ENCODE measurements around the gene PXMP4.

PXMP4 gene

DNA sequence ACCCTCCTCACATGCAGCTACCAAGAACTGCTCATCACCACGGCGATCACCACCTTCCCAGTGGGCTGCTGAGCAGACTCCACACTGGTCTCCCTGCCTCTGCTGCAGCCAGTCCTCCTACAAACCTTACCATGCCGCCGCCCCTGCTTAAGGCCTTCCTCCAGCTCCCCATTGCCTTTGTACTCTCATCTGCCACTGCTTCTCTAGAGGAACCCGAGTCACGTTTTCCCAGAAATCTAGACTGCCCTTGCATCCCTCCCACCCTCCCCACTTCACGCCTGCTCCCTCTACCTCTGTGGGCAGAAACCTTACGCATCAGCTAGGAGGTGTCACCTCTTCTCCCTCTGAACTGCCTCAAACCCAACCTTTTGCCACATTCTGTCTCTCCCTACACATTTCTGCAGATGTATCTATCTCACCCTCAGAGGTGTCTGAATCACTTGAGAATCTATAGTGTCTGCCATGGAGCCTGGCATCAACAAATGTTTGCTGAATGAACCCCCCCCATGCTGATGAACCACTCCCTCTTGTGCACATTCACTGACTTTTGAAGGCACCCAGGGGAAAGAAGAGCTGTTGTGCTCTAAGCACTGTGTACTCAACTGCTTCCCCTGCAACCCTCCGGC lies 38.3 kb downstream of the PXMP4 start:
- DNase-seq (ENCODE audit: low spot score): no peak

DNA sequence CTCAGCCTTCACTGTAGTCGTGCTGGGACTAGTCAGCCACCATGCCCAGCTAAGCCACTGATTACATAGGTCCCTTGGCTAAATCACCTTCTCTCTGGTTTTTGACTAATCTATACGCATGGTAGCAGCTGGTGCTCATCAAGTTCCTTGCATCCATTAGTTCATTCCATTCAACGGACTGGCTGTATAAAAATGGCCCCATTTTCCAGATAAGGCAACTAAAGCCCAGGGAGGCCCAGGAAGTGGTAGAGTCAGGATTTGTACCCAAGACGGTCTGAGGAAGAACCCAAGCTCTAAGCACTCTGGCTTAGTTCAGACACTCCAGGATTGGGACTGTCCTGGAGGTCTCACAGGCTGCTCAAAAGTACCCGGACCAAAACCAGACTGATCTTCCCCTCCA lies 38.8 kb downstream of the PXMP4 start:
- no peak for DNase-seq (ENCODE audit: low spot score)

DNA sequence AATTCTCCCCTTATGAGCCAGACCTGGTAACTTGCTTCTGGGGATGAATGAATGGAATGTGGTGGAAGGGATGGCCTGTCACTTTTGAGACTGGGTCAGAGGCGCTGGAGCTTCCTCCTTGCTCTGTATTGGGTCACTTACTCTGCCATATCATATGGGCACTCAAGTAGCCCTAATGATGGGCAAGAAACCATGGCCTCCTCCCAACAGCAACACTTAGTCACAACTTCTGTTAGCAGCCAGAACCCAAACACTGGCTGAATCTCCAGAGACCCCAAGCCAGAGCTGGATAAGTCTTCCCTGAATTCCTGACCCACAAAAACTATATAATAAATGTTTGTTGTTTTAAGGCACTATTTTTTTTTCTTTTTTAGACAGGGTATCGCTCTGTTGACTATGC lies 39.4 kb downstream of the PXMP4 start:
- no peak for DNase-seq (ENCODE audit: low spot score)

DNA sequence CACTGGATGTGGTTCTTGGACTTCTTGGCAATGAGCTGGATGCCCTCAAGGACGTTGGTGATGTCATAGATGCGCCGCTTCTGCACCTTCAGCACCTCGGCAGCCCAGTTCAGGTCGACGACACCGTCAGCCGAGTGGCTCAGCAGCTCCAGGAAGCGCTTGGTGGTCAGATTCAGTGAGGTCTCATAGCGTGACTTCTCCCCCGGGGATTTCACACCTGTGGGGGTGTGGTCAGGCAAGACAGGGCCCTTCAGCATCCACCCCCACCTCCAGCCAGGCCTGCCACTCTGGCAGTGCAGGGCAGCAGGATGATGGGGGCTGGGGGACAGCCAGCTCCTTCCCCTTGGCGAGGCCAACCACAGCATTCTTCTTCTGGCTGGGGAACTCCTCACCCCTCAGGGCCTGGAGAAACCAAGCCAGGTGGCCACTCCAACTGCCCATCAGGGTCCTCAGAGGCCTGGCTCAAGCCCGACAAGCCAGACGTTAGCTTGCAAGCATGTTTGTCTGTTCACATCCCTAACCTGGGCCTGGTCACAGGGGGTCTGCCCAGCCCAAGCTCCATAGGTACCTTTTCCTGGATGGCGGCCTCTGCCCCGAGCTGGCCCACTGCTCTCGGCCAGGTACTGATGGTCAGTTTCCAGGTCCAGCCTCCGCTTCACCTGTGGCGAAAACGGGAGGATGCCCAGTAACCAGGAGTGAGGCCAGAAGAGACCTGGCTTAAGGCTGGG lies 40.2 kb downstream of the PXMP4 start:
- DNase-seq (ENCODE audit: low spot score): no peak

DNA sequence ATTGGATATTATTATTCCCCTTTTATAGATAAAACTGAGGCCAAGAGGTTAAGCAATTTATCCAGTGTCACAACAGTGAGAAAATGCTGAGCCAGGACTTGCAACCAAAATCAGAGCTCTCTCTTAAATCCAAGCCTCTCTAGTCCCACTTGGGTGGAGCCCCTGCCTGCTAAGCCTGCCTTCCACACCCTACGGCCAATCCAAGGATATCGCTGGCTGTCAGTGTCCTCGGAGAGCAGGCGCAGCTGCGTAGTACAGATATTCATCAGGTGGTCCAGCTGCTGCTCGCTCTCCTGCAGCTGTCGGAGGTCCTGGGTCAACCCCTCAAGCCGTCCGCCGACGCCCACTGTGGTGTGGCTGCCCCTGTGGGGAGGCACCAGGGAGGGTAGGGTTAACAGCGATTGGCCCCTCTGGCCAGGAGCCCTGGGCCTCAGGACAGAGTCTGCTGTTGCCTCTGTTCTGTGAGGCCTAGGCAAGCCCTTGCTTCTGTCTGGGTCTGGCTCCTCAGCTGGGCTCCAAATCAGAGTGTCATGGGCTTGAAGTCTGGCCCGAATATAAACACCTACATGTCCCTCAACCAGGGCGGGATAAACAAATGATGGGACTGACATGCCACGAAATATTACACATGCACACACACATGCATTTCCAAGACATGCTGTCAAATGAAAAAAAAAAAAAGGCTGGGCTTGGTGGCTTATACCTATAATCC lies 42.0 kb downstream of the PXMP4 start:
- no peak for DNase-seq (ENCODE audit: low spot score)

DNA sequence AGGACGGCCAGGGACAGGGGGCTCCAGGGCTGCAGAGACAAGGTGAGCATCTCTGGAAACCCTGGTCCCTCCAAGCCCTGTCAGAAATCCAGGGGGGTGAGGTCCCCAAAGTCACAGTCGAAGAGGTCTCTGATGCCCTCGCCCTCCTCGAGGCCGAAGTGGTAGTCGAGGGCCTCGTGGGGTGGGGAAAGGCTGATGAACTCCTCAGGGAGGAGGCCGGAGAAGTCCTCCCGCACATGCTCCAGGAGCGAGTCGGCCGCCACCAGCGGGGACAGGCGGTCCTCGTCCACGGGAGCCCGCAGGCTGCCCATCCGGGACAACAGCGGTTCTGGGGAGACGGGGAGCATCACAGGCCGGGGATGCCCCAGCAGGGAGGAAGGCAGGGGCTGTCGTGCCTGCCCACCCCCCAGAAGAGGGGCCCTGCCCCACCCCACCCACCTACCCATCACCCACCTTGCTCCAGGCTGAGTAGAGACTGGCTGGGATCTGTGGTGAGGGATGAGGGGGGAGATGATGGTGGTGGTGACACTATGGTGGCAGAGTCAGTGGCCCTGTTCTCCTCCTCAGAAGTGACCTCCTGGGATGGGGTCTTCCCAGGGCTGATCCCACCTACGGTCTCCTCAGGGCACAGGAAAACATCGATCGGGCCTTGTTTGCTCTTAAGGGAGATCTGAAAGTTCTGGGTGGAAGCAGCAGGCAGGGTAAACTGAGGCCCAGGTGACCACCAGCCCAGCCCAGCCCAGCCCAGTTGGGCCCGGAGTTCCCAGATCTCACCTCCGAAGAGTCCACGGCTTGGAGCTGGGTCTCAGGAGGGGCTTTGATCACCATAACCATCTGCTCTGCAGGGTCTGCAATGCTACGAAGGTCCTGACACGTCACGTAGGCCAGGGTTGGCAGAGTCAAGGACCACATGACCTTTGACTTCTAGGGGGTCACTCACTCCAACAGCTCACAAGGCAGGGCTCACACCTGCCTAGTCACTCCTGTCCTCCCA lies 43.2 kb downstream of the PXMP4 start:
- no peak for DNase-seq (ENCODE audit: low spot score)

DNA sequence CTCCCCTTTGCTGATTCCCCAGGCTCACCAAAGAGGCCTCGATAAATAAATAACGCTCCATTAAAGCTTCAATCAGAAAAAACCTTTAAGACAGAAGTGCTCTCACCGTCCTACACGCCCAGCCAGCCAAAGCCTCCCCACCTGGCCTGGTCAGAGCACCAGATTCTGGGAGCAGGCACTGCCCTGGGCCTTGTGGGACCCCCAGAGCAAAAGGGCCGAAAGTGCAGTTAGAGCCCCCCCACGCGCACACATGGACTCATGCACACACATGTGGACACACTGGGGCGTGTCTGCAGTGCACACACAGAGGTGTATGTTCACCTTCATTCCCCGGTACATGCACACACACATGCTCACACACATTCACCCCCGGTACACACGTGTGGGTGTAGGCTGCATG lies 44.0 kb downstream of the PXMP4 start:
- no peak for DNase-seq (ENCODE audit: low spot score)

DNA sequence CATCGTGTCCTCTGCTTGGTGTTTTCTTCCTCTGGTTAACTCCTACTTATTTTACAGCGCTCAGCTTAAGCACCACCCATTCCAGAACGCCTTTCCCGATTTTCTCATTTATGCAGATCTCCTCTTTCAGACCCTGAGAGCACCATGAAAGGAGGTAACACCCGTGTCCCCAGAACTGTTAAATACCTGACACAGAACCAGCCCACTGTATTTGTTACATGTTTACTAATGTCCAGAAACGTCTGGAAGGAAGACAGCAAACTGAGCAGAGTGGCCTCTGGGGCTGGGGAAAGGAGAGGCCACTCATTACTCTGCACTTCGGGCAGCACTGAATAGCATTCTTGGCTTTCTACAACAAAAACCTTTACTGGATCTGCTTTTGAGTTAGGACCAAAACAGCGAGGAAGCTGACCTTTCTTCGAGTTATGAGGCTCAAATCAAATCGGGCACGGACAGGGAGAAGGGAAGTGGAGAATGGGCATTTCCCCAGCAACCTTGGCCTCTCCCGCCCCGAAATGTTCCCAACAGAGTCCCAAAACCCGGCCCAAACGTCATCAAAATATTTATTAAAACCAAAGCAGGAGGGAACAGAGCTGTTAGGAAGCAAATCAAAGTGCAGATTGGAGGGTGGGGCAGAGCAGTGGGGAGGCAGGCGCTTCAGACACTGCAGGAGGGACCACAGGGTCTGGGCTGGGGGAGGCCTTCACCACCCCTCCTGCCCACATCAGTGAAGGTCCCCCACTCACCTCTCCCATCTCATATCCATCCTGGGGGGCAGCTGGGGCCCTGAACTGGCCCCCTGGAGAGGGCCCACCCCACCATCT lies 44.8 kb downstream of the PXMP4 start:
- DNase-seq (ENCODE audit: low spot score): no peak

DNA sequence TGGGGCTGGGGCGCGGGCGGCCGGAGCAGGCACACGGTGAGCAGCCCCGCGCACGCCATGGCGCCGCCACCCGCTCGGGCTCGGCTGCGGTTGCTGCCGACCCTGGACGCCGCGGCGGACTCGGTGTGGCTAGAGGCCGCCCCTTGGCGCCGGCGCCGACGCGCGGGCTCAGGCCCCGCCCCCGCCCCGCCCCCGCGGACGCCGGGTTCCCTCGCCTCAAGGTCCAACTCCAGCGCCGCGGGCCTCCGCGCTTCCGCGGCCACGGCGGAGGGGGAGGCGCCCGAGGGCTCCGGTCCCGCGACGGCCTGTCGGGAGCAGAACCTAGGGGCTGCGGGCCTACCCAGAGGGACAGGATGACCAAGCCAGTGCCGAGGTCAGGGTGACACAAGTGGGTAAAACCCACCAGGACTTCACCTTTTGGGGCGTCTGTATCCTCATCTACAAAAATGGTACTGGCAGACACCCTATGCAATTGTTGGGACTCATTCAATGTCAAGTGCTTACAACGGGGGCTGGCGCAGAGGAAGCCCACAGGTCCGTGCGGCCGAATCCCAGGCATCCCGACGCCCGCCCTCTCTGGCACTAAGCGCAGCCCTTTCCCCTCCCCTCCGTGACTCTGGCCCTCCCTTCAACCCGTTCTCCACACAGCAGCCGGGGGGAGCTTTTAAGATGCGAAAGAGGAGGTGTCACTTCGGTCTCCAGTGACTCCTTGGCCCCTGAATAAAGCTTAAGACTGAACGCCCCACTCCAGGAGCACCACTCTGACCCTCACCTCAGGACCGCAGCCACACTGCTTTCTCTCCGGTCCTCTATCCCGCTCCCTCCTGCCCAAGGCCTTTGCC lies 45.6 kb downstream of the PXMP4 start, which contains the start of gene NECAB3:
TSS of gene NECAB3 (minus strand) at position 135 of the 842 bp plus-strand sequence. CDS start at position 59, 76 bp downstream.
- DNase-seq (ENCODE audit: low spot score): peak; percentile 97

DNA sequence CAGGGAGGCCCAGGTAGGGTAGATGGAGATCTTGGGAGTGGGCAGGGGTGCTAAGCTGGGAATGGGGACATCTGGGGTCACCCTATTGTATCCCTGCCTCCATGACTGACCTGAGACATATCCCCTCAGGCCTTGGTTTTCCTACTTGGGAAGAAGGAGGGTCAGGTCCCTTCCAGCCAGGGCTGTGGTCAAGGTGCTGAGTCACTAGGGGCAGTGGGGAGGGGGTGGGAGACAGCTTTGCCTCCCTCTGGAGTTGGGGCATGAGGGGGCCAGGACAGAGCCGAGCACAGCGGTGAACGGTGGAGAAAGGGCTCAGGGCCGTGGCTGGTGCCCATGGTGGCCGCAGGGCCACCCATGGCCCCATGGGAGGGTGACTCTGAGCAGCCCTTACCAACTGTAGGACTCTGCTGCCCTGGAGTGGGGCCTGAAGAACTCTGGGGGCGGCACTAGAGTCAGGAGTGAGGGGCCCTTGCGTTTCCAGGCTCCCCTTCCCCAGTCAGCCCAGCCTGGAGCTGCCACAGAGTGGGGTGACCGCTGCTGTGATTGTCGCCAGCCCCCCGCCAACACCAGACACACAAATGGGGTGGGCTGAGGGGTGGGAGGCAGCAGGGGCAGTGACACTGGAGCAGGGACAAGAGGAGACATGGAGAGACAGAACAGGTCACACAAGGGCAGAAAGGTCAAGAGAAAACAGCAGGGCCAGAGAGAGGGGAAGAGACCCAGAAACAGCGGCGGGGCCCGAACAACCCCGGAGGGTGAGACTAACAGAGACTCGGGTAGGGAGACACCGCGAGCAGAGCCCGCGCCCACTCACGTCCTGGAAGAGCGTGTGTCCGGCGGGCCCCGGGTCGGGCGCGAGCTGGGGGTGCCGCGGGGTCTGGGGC lies 46.5 kb downstream of the PXMP4 start:
- DNase-seq (ENCODE audit: low spot score): peak; percentile 77

DNA sequence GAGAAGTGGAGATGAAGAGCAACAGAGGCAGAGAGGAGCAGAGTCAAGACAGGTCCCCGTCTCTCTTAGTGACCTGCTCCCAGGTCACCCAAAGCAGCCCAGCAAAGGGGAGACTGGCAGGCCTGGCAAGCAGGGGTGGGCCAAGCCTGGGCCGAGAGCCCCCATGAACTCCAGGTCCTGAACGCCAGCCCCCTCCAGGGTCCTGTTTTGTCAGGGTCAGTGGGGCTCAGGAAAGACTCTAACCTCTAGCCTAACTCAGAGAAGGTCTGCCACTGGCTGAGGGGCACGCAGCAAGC lies 47.0 kb downstream of the PXMP4 start:
- DNase-seq (ENCODE audit: low spot score): no peak

DNA sequence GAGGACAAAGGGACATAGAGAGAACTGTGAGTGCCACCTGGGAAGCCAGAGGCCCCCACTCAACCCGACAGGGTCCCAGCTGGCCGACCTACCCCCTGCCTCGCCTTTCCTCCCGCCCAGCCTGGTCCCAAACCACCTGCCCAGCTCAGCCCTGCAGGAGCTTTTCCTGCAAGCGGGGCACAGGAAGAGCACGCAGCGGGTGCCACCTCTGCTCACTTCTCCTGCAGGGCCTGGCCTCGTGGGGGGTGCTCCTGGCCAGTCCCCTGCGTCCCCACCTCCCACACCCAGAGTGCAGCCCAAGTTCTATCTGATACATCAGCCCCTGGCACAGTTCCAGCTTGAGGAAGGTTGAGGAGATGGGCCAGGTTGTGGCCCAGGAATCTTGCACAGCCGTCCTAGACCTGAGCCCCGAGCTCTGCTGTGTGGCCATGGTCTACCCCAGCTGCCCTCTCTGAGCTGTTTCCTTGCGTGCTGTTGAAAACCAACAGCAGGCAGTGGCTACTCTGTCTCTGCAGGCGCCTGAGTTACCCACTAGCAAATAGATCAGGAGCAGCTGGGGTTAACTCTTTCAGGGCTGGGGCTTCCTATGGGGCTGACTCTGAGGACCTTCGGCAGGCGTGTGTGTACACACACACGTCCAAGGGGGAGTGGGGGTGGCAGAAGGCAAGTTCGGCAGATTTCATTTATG lies 47.5 kb downstream of the PXMP4 start:
- peak; percentile 67 for DNase-seq (ENCODE audit: low spot score)

DNA sequence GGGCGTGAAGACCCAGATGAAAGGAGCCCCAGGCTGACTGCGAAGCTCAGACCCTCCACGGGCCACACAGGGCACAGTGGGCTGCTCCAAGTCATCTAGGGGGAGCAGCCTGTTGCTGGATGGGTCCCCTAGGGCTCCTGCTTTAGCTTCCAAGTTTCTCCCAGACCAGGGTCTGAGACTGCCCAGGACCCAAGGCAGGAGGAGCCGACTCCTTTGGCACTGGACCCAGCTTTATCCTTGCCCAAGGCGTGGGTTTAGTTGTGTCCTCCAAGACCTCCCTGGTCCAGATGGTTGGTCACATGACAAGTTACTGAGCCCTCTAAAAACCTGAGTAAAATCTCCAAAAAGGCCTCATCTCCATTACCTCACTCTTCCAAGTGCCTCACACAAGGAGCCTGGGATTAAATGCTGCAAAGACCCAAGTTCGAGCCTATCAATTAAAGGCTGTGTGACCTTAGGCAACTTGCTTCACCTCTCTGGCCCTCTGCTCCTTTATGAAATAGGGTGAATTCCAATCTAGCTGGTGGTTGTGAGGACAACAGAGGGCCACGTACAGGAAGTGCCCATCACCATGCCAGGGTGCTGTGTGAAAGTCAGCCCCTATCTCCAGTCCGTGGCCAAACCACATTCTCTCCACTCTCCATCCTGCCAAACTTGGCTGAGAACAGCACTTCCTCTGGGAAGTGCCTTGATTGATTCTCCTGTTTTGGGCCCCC lies 48.4 kb downstream of the PXMP4 start:
- no peak for DNase-seq (ENCODE audit: low spot score)

DNA sequence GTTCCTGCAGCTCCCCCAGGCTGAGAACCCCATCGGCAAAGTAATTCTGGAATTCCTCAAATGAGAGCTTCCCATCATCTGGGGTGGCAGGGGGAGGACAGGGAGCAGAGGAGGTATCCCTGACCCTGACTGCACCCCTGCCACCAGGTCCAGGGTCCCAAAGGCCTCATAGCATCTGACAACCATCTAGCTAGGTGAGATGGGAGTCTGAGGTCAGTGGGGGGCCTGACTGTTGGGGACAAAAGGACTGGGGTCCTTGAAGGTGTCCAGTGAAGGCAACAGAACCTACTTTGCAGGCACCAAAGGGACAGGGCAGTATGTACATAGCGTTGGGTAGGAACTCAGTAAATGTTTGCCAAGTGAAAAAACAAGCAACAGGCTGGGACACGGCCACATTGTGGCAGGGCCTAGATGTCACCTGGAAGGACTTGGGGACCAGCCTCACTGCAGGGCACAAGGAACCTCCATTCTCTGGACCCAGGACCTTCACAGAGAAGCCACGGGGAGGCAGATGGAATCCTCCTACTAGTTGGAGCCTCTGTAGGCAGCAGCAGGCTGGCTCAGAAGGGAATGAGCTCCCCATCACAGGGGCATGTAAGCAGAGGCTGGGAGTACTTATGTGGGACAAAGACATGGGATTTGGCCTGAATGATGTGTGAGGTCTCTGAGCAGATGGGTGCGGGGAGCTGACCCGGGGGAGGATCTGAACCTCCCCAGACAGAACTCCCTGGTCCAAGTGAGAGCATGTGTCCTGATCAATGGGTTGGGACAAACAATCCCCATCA lies 49.2 kb downstream of the PXMP4 start:
- no peak for DNase-seq (ENCODE audit: low spot score)

DNA sequence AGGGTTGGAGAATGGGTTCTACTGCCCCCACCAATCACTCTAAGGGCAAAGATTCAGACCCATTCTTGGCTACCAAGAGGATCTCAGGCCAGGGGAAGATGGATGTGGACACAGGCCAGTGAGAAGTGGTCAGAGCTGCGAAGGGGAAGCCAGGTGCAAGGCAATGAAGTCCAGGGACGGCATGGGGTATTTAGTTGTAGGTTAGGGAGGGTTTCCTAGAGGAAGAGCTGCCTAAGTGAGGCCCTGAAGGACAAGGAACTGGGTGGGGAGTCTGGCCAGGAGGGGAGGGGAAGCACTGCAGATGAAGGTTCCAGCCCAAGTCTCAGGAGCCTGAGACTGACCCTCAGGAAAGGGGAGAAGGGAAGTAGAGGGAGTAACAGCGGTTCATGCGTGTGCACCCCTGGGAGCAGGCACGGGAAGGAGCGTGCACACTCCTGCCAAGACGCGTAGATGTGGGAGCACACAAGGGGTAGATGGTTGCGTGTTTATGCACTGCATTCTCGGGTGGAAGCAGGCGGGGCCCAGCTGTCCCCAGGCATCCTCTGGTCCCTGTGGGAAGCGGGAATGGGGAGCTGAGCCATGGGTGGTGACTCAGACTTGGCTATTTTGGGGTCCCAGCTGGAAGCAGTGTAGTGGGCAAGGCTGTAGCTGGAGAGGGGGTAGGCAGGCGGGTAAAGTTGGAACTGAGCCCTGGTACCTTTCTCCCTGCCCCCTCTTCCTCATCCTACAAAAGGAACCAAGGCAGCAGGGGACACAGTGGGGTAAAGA lies 50.1 kb downstream of the PXMP4 start:
- DNase-seq (ENCODE audit: low spot score): no peak

DNA sequence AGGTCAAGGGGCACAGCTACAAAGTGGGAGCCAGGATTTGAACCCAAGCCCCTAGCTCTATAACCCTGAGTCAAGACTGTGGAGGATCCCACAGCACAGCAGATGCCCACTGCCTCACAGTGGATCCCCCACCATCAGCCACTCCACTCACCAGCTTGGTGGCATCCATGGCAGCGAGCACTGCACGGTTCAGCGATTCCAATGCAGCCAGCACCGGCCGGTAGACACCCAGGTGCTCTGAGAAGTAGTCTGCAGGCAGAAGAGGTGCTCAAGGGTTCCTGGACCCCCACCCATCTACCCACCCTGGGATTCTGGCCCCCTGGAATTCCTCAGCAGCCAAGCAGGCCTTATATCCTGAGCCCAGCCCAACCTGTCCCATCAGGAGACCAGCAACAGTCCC lies 50.9 kb downstream of the PXMP4 start:
- DNase-seq (ENCODE audit: low spot score): no peak

All from HuH-7 (cell line).